ENCODE measurements around the gene RASGRP1.

RASGRP1 gene

DNA sequence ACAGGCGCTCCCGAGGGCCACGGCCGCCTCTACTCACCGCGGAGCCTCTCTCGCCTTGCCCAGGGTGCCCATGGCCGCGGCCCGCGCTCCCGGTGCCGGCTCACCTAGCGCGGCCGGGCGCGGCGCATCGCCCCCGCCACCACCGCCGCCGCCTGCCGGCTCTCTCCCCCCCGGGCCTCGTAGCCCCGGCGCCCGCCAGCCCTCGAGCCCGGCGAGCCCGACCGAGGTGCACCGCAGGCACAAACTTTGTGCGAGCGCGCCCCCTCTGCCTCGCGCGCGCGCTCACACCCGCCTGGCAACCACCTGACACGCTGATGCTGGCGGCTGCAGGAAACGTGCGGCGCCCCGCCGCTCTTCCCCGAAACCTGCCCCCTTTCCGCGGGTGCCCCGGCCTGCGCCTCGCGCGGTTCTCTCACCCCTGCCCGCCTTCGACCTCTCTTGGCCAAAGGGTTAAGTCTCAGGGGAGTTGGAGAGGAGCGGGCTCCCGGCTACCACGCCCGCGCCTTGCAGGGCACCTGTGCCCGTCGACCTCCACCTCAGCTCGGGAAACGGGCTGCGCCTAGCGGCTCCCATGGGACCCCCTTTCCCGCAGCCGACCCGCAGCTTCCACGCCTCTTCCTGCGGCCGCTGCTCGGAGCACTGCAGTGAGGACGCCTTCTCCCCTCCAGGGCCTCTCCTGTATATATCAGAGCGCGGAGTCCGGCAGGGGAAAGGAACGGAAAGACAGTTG is at the start of gene RASGRP1:
RASGRP1 (minus strand) TSS at position 258 of the 730 bp plus-strand sequence; CDS start at position 72, 186 bp downstream.
- H3K9me3 Mint-ChIP-seq = peaks cover 10% of the 10 kb centered on the region
- peak; percentile 90 for DNase-seq
- H3K27ac Mint-ChIP-seq = peak within 1 kb of the TSS; percentile 96
- no peaks in the 10 kb centered on the region for H3K27me3 Mint-ChIP-seq
- peaks cover 54% of the 10 kb centered on the region for H3K4me1 Mint-ChIP-seq
- H3K4me3 Mint-ChIP-seq = peak within 1 kb of the TSS; percentile 77
- CTCF ChIA-PET = interaction anchor here (1.0 to 11.1 kb wide), 26 partner anchors 9 to 132 kb away, joined by 3 to 341 read pairs (median 8); no protein-coding TSS in a partner anchor
- peaks cover 47% of the 10 kb centered on the region for H3K36me3 Mint-ChIP-seq

DNA sequence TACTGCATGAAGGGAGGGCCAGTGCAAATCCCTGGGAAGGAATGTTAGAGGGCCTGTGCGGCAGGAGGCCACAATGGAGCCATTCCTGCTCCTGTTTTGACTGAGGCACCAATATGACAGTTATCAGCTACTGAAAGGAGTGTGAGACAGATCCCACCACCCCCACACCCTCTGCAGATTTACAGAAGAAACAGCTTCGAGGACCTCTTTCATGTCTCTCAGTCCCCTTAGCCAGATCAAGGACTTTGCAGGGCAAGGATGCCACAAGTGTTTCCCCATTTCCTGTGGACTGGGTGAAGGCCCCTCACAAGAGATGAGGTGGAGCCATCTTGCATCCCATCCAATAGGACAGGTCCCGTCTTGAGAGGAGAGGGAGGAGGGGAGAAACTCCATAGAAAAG is 48.5 kb upstream of the RASGRP1 start:
- Mint-ChIP-seq H3K9me3 (peaks cover 4% of the 10 kb centered on the region), H3K4me3 (no peak overlapping the region), H3K4me1 (peaks cover 55% of the 10 kb centered on the region), H3K27me3 (peaks cover 5% of the 10 kb centered on the region), H3K36me3 (peaks cover 6% of the 10 kb centered on the region), H3K27ac (peak overlapping the region; percentile 97)
- no peak for DNase-seq
- CTCF ChIA-PET = interaction anchor here (0.9 to 1.1 kb wide), 2 partner anchors 69 to 77 kb away, joined by 3 read pairs; no protein-coding TSS in a partner anchor

DNA sequence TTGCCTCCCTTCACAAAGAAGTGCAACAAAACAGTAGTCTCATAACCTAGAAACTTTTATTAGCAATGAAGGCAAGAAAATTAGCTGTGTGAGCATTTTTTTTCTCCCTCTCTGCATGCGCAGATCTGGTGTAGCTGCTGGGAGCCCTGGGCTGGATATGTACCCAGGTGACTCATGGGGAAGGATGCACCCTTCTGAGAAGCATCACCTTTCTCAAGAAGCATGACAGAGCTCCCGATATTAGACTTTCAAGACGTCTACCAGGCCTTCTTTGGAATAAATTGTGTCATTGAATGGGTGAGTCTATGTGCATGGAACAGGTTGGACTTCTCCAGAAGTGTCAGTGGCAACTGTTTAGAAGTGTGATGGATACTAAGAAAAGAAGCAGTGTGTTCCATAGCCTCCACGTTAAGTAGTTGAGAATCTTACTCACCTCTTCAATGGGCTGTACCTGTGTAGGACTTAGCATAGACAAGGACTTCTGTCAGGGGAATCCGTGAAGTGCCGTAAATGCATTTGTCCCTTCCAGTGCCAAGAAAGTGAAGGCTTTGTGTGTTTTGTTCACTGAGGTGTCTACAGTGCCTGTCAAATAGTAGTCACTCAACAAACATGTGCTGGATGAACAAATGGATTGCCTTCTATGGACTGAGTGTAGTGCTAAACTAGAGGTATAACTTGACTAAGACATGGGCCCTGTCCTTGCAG is 47.7 kb upstream of the RASGRP1 start:
- H3K27me3 Mint-ChIP-seq = peaks cover 5% of the 10 kb centered on the region
- H3K27ac Mint-ChIP-seq = peak overlapping the region; percentile 97
- DNase-seq = no peak
- peaks cover 56% of the 10 kb centered on the region for H3K4me1 Mint-ChIP-seq
- H3K4me3 Mint-ChIP-seq = peak overlapping the region; percentile 58
- peaks cover 4% of the 10 kb centered on the region for H3K9me3 Mint-ChIP-seq
- H3K36me3 Mint-ChIP-seq = peaks cover 6% of the 10 kb centered on the region
- CTCF ChIA-PET = interaction anchor here (0.9 to 3.7 kb wide), 6 partner anchors 14 to 78 kb away, joined by 3 to 16 read pairs (median 6); partner anchors contain the start of gene RASGRP1

DNA sequence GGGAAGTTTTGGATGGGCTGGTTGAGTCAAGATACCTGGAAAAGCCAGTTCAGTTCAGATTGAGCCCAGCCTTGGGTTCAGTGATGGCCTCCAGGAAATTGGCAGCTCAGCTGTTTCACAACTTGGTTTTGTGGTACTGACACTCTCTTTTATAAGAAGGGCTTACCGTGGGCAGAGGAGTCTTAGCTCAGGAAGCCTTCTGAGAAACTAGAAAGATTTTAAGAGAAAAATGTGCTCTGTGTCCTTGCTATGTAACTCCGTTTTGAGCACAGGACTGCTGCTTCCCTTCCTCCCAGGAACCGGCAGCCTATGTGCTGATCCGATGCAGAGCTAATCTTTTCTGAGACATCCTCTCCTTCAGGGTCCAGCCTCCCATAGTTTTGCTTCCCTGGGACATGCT is 46.6 kb upstream of the RASGRP1 start:
- H3K9me3 Mint-ChIP-seq = peaks cover 4% of the 10 kb centered on the region
- peaks cover 56% of the 10 kb centered on the region for H3K4me1 Mint-ChIP-seq

DNA sequence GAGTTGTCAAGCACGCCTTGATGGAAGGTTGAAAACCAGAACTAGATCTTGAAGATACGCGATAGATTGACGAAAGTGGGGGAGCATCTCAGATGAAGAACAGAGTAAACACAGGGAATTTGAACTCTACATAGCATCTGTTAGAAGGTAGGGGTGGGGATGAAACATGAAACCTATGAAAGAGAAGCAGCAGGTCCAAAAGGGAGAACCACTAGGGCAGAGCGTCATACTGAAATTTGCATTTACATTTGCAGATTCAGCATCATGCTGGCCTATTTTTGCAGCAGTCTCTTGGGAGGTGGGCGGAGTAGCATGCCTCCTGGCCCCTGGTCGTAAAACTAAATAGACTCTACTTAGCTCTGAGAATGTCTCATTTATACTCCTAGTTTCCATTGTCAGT is 46.1 kb upstream of the RASGRP1 start:
- CTCF ChIA-PET = interaction anchor here (0.8 to 3.7 kb wide), 6 partner anchors 13 to 80 kb away, joined by 3 to 16 read pairs (median 6); partner anchors contain the start of gene RASGRP1
- peak overlapping the region; percentile 97 for H3K27ac Mint-ChIP-seq

More for the DNA sequence above, 46.6 kb upstream of the RASGRP1 start:
- DNase-seq = peak; percentile 63
- H3K27me3 Mint-ChIP-seq = peaks cover 6% of the 10 kb centered on the region
- H3K27ac Mint-ChIP-seq = peak overlapping the region; percentile 97
- peak overlapping the region; percentile 58 for H3K4me3 Mint-ChIP-seq
- CTCF ChIA-PET = interaction anchor here (0.8 to 3.7 kb wide), 7 partner anchors 13 to 79 kb away, joined by 3 to 16 read pairs (median 6); partner anchors contain the start of gene RASGRP1
- H3K36me3 Mint-ChIP-seq = peaks cover 6% of the 10 kb centered on the region

DNA sequence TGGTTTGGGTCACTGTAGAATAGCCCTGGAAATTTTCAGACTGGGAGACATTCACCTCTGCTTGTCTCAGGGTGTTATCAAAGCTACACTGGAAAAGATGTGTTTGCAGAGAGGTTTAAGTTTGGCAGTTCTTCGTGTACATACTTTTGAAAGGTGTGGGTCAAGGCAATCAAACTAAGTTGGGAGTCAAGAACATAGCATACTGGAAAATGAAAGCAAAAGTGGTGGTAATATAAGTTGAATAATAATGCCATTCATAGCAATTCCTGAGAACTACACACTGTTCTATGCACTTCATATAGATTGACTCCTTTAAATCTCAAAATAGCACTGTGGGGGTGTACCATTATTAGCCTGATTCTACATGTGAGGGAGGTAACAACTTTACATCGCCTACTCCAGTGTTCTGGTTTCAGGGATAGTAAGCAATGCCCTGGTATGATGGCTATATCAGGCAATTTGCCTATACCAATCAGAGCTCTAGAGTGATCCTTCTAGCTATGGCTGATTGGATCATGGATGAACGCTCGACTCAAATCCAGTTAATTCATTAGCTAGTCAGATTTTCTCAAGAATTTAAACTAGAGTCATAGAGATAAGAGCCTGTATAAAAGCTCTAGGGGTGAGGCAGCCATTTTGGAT is 44.6 kb upstream of the RASGRP1 start:
- DNase-seq = no peak
- Mint-ChIP-seq H3K4me1 (peaks cover 56% of the 10 kb centered on the region), H3K9me3 (peaks cover 4% of the 10 kb centered on the region), H3K27ac (no peak overlapping the region), H3K36me3 (peaks cover 6% of the 10 kb centered on the region), H3K4me3 (no peak overlapping the region), H3K27me3 (peaks cover 12% of the 10 kb centered on the region)
- CTCF ChIA-PET = interaction anchor here (1.0 to 3.7 kb wide), 5 partner anchors 42 to 81 kb away, joined by 3 to 16 read pairs (median 3); partner anchors contain the start of gene RASGRP1

More for the DNA sequence above, 46.1 kb upstream of the RASGRP1 start:
- Mint-ChIP-seq H3K4me3 (peak overlapping the region; percentile 58), H3K36me3 (peaks cover 6% of the 10 kb centered on the region), H3K9me3 (peaks cover 4% of the 10 kb centered on the region), H3K4me1 (peaks cover 56% of the 10 kb centered on the region), H3K27me3 (peaks cover 11% of the 10 kb centered on the region)
- peak; percentile 46 for DNase-seq

DNA sequence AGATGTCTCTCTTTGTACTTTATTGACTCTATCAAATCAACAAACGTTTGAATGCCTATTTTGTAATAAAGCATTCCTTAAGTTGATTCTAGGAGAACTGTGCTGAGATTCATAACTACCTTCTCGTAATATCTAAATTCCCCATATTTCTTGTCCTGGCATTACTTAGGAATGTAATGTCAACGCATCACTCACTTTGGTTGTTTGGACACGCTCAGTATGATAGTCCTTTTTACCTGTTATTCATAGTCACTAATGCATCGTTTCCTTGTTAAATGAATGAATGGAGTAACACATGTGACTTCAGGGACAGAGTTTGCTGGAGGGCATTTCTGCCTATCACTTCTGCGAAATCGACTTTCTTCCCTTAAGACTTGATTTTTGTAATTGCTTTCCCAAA is 44.1 kb upstream of the RASGRP1 start:
- DNase-seq = no peak
- Mint-ChIP-seq H3K36me3 (peaks cover 6% of the 10 kb centered on the region), H3K27ac (no peak overlapping the region), H3K27me3 (peaks cover 13% of the 10 kb centered on the region), H3K9me3 (peaks cover 4% of the 10 kb centered on the region), H3K4me3 (no peak overlapping the region), H3K4me1 (peaks cover 56% of the 10 kb centered on the region)
- CTCF ChIA-PET = no interaction called here

DNA sequence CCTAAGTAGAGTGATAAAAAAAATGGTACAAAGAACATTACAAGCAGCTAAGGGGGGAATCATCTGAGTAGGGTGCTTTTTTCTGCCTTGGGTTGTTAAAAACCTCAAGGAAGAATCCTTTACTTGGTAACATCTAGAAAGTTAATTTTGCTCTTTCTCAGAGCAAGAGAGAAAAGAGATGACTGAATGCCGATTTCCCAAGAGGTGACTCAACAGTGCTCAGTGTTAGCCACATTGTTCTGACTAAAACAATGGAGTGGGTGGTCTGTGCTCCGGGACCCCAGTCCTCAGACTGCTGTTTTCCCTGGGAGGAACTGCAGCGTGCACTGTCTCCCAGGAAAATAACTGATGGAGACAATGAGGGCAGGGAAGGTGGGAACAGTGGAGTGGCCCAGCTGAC is 41.1 kb upstream of the RASGRP1 start:
- peaks cover 16% of the 10 kb centered on the region for H3K27me3 Mint-ChIP-seq
- CTCF ChIA-PET = no interaction called here
- no peak overlapping the region for H3K4me3 Mint-ChIP-seq
- H3K4me1 Mint-ChIP-seq = peaks cover 27% of the 10 kb centered on the region
- no peak for DNase-seq
- H3K27ac Mint-ChIP-seq = no peak overlapping the region
- peaks cover 3% of the 10 kb centered on the region for H3K36me3 Mint-ChIP-seq
- peaks cover 4% of the 10 kb centered on the region for H3K9me3 Mint-ChIP-seq

DNA sequence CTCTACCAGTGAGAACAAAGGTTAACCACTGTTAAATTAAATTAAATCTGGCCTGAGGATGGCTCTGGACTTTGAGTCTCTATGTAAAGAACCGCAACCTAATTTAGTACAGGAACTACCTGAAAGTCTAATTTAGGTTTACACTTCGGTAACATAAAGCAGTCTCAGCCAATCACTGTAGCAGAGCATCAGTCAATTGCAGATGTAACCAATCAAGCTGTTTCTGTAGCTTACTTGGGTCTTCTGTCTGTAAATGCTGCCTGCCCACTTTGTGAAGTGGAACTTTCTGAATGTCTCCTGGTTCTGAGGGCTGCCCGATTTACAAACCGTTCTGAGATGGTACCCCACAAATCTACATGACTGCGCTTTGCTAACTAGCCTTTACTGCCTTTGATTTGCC is 39.1 kb upstream of the RASGRP1 start:
- CTCF ChIA-PET = interaction anchor here (1.0 to 1.2 kb wide), 2 partner anchors 79 to 82 kb away, joined by 3 read pairs; no protein-coding TSS in a partner anchor
- Mint-ChIP-seq H3K36me3 (no peaks in the 10 kb centered on the region), H3K4me3 (no peak overlapping the region), H3K27ac (no peak overlapping the region), H3K9me3 (no peaks in the 10 kb centered on the region), H3K27me3 (peaks cover 22% of the 10 kb centered on the region), H3K4me1 (peaks cover 7% of the 10 kb centered on the region)
- no peak for DNase-seq

DNA sequence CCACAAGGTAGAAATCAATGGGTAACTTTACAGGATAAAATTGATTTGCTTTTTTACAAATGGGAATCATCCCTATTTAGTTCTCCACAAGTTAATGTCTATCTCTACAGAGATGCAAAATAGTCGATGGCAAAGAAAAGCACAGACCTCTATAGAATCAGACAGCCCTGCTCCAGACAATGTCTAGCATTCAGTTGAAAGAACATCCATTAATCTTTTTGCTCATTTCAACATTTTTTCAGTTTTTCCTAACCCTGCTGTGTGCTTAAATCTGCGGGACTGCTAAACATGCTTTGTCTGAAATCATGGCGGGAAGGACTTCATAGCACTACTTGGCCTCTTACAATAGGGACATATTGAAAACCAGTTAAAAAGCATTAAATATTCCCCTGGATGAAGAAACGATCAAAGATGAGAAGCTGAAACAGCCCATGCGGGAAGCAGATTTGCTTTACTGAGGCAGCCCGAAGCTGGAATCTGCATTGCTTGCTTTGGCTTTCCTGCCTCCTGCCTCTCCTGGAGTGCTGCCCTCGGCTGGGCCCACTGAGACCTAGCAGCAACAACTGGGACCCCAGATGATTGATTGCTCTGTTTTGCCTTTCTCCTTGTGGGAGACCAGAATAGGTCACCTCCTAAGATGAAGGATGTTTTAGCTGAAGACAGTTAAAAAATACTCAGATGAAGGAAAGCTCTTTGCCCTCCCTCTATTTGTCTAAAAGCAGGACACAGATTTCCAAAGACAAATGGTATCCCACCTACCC is 38.5 kb upstream of the RASGRP1 start:
- Mint-ChIP-seq H3K9me3 (no peaks in the 10 kb centered on the region), H3K36me3 (no peaks in the 10 kb centered on the region), H3K27me3 (peaks cover 23% of the 10 kb centered on the region), H3K4me1 (peaks cover under 1% of the 10 kb centered on the region), H3K4me3 (no peak overlapping the region), H3K27ac (no peak overlapping the region)
- CTCF ChIA-PET = interaction anchor here (1.2 kb wide), 1 partner anchor 80 kb away, joined by 3 read pairs; no protein-coding TSS in a partner anchor
- DNase-seq = no peak

DNA sequence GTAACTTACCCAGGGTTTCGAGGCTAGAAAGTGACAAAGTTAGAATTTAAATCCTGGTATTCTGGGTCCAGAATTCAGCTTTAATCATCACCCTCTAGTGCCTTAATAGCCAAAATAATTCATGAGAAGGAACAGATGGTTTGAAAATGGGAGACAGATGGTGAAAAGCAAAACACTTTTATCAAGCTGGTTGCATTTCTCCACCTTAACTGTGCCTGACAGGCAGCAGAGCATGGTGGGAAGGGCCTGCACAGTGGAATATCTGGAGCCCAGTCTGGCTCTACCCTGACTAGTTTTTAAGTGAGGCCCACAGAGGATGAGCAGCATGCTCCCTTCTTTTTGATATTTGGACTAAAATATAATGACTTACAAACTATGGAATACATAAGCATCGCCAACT is 35.6 kb upstream of the RASGRP1 start:
- H3K27me3 Mint-ChIP-seq = peaks cover 16% of the 10 kb centered on the region
- no peaks in the 10 kb centered on the region for H3K36me3 Mint-ChIP-seq
- H3K27ac Mint-ChIP-seq = no peak overlapping the region
- CTCF ChIA-PET = no interaction called here
- H3K9me3 Mint-ChIP-seq = peaks cover 4% of the 10 kb centered on the region
- no peak overlapping the region for H3K4me3 Mint-ChIP-seq
- no peaks in the 10 kb centered on the region for H3K4me1 Mint-ChIP-seq
- DNase-seq = no peak

DNA sequence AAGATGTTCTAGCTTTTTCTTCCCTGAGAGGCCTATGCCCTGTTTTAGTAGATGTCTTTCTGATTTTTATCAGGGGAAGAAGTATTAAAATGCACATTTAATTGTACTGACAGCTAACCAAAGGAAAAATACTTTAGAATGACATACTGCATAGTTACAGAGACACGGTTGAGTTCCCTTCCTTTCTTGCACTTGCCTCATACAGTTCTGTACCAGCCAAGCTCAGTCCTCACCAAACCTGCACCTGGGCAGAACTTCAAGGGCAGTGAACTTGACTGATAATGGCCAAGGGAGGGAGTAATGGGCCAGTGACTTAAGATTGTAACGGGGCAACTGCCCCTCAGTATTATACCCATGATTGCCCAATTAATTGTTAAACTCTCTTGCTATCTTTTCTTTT is 34.1 kb upstream of the RASGRP1 start:
- H3K36me3 Mint-ChIP-seq = no peaks in the 10 kb centered on the region
- H3K27ac Mint-ChIP-seq = no peak overlapping the region
- H3K9me3 Mint-ChIP-seq = peaks cover 4% of the 10 kb centered on the region
- peaks cover 10% of the 10 kb centered on the region for H3K27me3 Mint-ChIP-seq
- H3K4me1 Mint-ChIP-seq = no peaks in the 10 kb centered on the region
- DNase-seq = no peak
- H3K4me3 Mint-ChIP-seq = no peak overlapping the region
- CTCF ChIA-PET = no interaction called here

DNA sequence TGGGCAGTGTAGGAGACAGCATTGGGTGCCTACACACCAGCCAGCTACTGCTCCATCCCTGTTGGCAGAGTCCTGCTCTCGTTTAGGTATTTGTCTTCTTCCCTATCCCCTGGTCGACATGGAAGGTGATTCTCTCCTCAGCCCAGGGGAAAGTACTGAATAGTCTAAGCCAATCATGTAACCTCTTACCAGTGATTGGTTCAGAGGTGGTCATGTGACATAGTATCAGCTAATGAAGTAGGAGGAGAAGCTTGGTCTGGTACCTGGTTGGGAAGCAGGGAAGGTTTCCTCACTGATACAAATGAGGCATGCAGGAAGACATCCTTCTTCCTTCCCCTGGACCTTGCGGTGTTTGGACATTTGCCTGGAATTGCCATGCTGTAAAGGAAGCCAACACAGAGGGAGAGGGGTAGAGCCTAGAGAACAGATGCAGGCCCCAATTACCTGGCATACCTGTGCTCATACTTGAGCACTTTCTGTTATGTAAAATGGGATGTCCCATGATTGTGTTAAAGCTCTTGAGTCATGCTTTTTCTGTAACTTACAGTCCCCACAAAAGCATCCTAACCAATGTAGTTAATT is 32.7 kb upstream of the RASGRP1 start:
- peaks cover 4% of the 10 kb centered on the region for H3K9me3 Mint-ChIP-seq
- DNase-seq = no peak
- CTCF ChIA-PET = no interaction called here
- H3K27ac Mint-ChIP-seq = no peak overlapping the region
- no peaks in the 10 kb centered on the region for H3K36me3 Mint-ChIP-seq
- no peak overlapping the region for H3K4me3 Mint-ChIP-seq
- no peaks in the 10 kb centered on the region for H3K4me1 Mint-ChIP-seq
- peaks cover 13% of the 10 kb centered on the region for H3K27me3 Mint-ChIP-seq
